ENCODE data around the gene CHRNE. TPM values are rescaled to one million over a fixed set of nuclear protein-coding genes. Genes with fewer than 3 reads are reported as not detected.
A peak's percentile ranks its signal among the peaks of the same experiment; 100 is the strongest.

CHRNE gene
- total and polyA plus RNA-seq, 2 of the 13 experiments (the other 11 are each of a cell fraction or from before 2014, with no cell fraction given), result 0.53 to 0.59 TPM

DNA sequence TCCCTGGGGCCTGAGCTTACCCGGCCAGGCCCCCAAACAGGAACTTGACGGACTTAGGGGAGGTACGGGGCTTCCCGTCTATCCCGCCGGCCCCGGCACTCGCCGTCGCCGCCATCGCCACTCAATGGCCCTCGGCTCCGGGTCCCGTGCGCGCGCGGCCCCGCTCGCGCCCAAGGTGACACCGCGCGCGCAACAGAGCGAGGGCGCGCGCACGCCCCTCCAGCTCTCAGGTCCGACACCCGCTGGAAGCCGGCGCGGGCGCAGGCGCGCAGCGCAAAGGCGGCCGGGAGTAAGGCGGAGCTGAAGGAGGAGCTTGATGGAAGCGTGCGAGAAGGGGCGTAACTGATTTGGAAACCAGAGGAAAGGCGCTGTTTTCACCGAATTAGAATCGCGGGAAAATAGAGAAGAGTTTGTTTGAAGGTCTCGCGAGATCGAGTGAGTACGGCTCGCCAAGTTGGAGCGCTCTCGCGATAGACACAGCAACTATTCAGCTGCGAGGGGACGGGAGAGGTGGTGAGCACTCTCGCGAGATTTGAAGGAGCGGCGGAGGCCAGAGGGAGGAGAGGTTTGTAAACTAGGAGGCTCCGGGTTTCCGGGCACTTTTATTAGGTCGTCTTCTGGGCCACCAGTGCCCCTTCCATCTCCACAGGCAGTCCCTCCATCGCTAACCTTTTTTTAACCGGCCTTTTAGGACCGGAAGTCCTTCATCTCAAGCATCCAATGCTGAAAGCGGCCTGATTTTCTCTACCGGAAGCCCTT is 37.1 kb upstream of the CHRNE start, which contains the start of the genes RNF167 and SLC25A11 (continued):
- TF ChIP-seq, protein P1, sequence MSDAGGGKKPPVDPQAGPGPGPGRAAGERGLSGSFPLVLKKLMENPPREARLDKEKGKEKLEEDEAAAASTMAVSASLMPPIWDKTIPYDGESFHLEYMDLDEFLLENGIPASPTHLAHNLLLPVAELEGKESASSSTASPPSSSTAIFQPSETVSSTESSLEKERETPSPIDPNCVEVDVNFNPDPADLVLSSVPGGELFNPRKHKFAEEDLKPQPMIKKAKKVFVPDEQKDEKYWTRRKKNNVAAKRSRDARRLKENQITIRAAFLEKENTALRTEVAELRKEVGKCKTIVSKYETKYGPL (CRISPR knock-in tag; IDR thresholded peaks at IDR 0.05), result 0 out of 2 replicates have a peak, but pooled peaks have one; percentile 73
- TF ChIP-seq ZNF124 (CRISPR knock-in tag; IDR thresholded peaks at IDR 0.05) (no peak), KLF15 (CRISPR knock-in tag; IDR thresholded peaks at IDR 0.05; ENCODE audit: borderline replicate concordance) (no peak), ZNF619 (CRISPR knock-in tag; IDR thresholded peaks at IDR 0.05) (0 out of 2 replicates have a peak, but pooled peaks have one; percentile 56), ZNF777 (CRISPR knock-in tag; IDR thresholded peaks at IDR 0.05) (peak; percentile 41; the same call in 1 of the 2 replicates), HNRNPK (IDR thresholded peaks at IDR 0.05; ENCODE audit: low read depth, low read length, poor library complexity, severe bottlenecking) (peak; percentile 65), TBX3 (IDR thresholded peaks at IDR 0.05; ENCODE audit: borderline replicate concordance) (peak; percentile 65), SP2 (CRISPR knock-in tag; IDR thresholded peaks at IDR 0.05) (no peak; the same call in 1 of the 2 replicates)
- TF ChIP-seq, protein P2, sequence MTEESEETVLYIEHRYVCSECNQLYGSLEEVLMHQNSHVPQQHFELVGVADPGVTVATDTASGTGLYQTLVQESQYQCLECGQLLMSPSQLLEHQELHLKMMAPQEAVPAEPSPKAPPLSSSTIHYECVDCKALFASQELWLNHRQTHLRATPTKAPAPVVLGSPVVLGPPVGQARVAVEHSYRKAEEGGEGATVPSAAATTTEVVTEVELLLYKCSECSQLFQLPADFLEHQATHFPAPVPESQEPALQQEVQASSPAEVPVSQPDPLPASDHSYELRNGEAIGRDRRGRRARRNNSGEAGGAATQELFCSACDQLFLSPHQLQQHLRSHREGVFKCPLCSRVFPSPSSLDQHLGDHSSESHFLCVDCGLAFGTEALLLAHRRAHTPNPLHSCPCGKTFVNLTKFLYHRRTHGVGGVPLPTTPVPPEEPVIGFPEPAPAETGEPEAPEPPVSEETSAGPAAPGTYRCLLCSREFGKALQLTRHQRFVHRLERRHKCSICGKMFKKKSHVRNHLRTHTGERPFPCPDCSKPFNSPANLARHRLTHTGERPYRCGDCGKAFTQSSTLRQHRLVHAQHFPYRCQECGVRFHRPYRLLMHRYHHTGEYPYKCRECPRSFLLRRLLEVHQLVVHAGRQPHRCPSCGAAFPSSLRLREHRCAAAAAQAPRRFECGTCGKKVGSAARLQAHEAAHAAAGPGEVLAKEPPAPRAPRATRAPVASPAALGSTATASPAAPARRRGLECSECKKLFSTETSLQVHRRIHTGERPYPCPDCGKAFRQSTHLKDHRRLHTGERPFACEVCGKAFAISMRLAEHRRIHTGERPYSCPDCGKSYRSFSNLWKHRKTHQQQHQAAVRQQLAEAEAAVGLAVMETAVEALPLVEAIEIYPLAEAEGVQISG (CRISPR knock-in tag; IDR thresholded peaks at IDR 0.05), result peak; percentile 48; the same call in 1 of the 2 replicates
- TF ChIP-seq, protein P3, sequence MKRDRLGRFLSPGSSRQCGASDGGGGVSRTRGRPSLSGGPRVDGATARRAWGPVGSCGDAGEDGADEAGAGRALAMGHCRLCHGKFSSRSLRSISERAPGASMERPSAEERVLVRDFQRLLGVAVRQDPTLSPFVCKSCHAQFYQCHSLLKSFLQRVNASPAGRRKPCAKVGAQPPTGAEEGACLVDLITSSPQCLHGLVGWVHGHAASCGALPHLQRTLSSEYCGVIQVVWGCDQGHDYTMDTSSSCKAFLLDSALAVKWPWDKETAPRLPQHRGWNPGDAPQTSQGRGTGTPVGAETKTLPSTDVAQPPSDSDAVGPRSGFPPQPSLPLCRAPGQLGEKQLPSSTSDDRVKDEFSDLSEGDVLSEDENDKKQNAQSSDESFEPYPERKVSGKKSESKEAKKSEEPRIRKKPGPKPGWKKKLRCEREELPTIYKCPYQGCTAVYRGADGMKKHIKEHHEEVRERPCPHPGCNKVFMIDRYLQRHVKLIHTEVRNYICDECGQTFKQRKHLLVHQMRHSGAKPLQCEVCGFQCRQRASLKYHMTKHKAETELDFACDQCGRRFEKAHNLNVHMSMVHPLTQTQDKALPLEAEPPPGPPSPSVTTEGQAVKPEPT (CRISPR knock-in tag; IDR thresholded peaks at IDR 0.05; ENCODE audit: low read depth), result no peak; the same call in 1 of the 2 replicates
- TF ChIP-seq, protein P4, sequence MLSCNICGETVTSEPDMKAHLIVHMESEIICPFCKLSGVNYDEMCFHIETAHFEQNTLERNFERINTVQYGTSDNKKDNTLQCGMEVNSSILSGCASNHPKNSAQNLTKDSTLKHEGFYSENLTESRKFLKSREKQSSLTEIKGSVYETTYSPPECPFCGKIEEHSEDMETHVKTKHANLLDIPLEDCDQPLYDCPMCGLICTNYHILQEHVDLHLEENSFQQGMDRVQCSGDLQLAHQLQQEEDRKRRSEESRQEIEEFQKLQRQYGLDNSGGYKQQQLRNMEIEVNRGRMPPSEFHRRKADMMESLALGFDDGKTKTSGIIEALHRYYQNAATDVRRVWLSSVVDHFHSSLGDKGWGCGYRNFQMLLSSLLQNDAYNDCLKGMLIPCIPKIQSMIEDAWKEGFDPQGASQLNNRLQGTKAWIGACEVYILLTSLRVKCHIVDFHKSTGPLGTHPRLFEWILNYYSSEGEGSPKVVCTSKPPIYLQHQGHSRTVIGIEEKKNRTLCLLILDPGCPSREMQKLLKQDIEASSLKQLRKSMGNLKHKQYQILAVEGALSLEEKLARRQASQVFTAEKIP (CRISPR knock-in tag; IDR thresholded peaks at IDR 0.05; ENCODE audit: borderline replicate concordance), result no peak
- TF ChIP-seq, protein P5, sequence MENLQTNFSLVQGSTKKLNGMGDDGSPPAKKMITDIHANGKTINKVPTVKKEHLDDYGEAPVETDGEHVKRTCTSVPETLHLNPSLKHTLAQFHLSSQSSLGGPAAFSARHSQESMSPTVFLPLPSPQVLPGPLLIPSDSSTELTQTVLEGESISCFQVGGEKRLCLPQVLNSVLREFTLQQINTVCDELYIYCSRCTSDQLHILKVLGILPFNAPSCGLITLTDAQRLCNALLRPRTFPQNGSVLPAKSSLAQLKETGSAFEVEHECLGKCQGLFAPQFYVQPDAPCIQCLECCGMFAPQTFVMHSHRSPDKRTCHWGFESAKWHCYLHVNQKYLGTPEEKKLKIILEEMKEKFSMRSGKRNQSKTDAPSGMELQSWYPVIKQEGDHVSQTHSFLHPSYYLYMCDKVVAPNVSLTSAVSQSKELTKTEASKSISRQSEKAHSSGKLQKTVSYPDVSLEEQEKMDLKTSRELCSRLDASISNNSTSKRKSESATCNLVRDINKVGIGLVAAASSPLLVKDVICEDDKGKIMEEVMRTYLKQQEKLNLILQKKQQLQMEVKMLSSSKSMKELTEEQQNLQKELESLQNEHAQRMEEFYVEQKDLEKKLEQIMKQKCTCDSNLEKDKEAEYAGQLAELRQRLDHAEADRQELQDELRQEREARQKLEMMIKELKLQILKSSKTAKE (CRISPR knock-in tag; IDR thresholded peaks at IDR 0.05; ENCODE audit: borderline replicate concordance), result no peak
- TF ChIP-seq, protein P6, sequence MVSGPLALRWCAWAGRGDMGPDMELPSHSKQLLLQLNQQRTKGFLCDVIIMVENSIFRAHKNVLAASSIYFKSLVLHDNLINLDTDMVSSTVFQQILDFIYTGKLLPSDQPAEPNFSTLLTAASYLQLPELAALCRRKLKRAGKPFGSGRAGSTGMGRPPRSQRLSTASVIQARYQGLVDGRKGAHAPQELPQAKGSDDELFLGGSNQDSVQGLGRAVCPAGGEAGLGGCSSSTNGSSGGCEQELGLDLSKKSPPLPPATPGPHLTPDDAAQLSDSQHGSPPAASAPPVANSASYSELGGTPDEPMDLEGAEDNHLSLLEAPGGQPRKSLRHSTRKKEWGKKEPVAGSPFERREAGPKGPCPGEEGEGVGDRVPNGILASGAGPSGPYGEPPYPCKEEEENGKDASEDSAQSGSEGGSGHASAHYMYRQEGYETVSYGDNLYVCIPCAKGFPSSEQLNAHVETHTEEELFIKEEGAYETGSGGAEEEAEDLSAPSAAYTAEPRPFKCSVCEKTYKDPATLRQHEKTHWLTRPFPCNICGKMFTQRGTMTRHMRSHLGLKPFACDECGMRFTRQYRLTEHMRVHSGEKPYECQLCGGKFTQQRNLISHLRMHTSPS (CRISPR knock-in tag; IDR thresholded peaks at IDR 0.05; ENCODE audit: low read depth), result no peak
